Activated T-helper 17 cell treated with anti-CD3 and anti-CD28 coated beads, Interleukin-2, amount 50 U/mL, for 72 hours (primary cell): ENCODE results near the gene YJEFN3. TPM values are rescaled to one million over a fixed set of nuclear protein-coding genes. Genes with fewer than 3 reads are reported as not detected.

Experiments used
- ATAC-seq: fragments of 150-1000 bp; cut with Tn5 transposase; replicated peaks from 2 replicates; pipeline ENCODE4 v1.10.0; 2021; ENCODE audit warnings: mild to moderate bottlenecking, moderate library complexity
- H3K27ac Mint-ChIP-seq: one replicate; pipeline ENCODE4 v1.8.0; 2022; ENCODE audit warnings: mixed read lengths
- H3K27me3 Mint-ChIP-seq: one replicate; pipeline ENCODE4 v1.8.0; 2022; ENCODE audit warnings: mixed read lengths
- H3K36me3 Mint-ChIP-seq: one replicate; pipeline ENCODE4 v1.8.0; 2022; ENCODE audit warnings: low read depth, mild to moderate bottlenecking, mixed read lengths
- H3K4me1 Mint-ChIP-seq: one replicate; pipeline ENCODE4 v1.8.0; 2022; ENCODE audit warnings: mixed read lengths
- H3K4me3 Mint-ChIP-seq: one replicate; pipeline ENCODE4 v1.8.0; 2022; ENCODE audit warnings: mild to moderate bottlenecking, mixed read lengths
- H3K9me3 Mint-ChIP-seq: one replicate; pipeline ENCODE4 v1.8.0; 2022; ENCODE audit warnings: mixed read lengths
- total RNA-seq, 2 donors: library from RNA; stranded (reverse); gene quantifications; one replicate each; pipeline ENCODE4 v1.2.3, GENCODE V29; 2022

Gene YJEFN3
- total RNA-seq: 10 to 100 TPM in 1 of 2 donors, 1 to 10 TPM in 1; 6.7 to 10.3 TPM

DNA sequence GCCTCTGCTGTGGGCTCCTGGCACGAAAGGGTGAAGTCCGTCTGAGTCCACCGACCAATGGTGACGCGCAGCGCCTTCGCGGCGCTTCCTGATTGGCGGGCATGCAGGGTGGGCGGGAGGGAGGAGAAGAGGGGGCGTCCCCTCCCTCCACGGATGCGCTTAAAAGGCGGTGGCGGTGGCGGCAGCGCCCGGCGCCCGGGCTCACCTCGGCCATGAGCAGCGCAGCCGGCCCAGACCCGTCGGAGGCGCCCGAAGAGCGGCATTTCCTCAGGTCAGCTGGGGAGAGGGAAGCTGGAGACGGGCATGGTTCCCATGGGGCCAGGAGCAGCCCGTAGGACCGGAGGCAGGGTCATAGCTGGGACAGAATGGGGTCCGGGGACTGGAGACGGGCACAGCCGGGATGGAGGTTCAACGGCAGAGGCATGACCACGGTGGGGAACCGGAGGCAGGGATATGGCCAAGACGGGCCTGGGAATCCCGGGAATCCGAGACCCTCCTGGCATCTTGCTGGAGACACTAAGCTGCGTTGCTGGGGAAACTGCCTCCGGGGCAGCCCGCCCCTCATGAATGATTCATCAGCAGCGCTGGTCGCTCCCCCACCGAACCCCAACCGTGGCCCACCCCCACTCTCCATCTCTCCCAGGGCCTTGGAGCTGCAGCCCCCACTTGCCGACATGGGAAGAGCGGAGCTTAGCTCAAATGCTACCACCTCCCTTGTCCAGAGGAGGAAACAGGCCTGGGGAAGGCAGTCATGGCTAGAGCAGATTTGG lies at the start of gene YJEFN3:
Gene YJEFN3 (plus strand): TSS at position 191 of the 770 bp plus-strand sequence. CDS start 22 bp downstream, at position 213.
- no peak for ATAC-seq
- H3K36me3 Mint-ChIP-seq: peaks cover 36% of the 10 kb centered on the region
- H3K27ac Mint-ChIP-seq: no peak within 1 kb of the TSS
- H3K4me1 Mint-ChIP-seq: peaks cover 2% of the 10 kb centered on the region
- no peaks in the 10 kb centered on the region for H3K27me3 Mint-ChIP-seq
- no peaks in the 10 kb centered on the region for H3K9me3 Mint-ChIP-seq
- H3K4me3 Mint-ChIP-seq: no peak within 1 kb of the TSS

DNA sequence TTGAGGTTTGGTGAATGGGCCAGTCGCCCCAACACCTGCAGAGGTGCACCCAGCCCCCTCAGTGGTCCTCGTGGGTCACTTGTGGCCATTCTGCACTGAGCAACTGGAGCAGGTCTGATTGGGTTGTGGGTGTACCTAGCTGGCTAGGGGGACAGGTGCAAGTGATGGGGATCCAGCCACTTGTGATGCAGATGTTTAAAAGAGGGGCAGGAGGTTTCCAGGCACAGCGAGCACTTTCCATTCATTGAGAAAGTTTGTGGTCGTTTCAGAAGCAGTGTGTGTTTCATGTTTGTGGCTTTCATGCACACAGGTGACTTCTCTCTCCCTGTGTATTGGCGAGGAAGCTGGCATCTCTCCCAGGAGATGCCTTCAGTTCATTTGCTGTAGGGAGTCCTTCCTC lies 48.0 kb upstream of the YJEFN3 start:
- H3K27me3 Mint-ChIP-seq: no peaks in the 10 kb centered on the region
- no peak overlapping the region for H3K27ac Mint-ChIP-seq
- peak overlapping the region; percentile 30 for H3K4me3 Mint-ChIP-seq
- peaks cover 57% of the 10 kb centered on the region for H3K36me3 Mint-ChIP-seq
- no peaks in the 10 kb centered on the region for H3K9me3 Mint-ChIP-seq
- ATAC-seq: peak; percentile 83
- H3K4me1 Mint-ChIP-seq: peaks cover 36% of the 10 kb centered on the region

DNA sequence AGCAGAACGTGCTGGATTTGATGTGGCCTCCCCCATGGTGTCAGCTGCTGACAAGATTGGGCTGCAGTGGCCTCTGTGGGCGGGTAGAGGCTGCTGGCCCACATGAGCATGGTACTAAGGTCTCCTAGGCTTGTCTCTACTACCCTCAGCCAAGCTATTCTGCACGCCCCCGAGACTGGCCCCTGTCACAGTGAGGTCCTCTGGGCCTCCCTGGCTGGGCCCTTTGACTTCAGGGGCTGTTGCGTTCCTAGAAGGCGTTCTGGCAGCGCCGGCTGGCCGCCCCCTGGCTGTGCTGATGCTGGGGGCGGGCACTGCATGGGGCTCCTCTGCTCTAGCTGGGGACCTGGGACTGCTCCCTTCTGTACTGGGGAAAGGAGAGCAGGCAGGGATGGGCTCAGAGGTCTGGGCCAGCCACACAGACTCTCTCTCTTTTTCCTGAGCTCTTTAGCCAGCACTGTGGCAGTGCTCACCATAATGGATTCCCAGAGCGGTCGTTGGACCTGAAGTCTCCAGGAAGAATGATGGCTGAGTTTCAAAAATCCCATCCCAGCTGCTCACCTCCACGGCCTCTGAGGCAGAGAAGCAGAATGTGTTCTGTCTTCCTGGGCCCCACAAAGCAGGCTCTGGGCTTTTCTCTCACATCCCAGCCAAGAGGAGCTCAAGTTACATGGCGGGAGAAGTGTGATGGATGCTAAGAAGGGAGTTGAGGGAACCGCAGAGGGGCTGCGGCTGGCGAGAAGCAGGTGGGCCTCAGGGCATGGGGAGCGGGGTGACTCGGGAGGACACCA lies 45.7 kb upstream of the YJEFN3 start:
- Mint-ChIP-seq H3K4me1 (peaks cover 21% of the 10 kb centered on the region), H3K27ac (no peak overlapping the region), H3K36me3 (peaks cover 36% of the 10 kb centered on the region), H3K27me3 (no peaks in the 10 kb centered on the region), H3K9me3 (no peaks in the 10 kb centered on the region), H3K4me3 (no peak overlapping the region)
- peak; percentile 58 for ATAC-seq

DNA sequence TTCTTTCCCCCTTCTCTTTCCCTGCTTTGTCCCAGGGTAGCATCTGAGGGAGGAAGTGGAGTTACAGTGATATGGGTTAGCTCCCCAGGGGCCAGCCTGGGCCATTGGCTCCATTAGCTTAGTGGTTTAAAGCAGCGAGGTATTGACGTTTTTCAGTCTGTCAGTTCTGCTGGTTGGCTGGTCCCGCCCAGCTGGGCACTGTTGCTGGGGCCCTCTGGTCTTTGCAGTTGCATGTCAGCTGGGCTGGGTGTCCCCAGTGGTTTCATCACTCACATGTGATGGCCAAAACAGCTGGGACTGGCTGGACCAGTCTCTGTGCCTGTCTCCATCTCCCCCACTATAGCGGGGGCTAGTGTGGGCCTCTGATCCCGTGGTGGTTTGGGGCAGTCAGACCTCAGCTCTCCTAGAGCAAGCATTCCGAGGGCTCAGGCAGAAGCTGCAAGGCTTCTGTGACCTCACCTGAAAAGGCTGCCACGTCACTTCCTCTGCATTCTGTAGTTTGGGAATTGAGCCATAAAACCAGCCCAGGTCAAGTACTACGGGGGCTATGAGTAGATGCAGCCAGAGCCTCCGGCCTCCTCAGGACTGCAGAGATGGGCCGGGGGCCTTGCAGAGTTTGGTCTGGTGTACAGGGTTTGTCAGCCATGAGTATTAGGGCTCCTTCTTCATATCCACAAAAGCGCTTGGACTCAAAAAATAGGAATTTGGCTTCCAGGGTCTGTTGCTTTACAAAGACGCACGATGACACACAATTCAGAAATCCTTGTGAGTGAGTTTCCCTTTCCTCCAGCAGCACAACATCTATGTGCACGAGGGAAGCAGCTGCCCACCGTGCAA lies 43.3 kb upstream of the YJEFN3 start:
- Mint-ChIP-seq H3K9me3 (no peaks in the 10 kb centered on the region), H3K4me1 (peaks cover 27% of the 10 kb centered on the region), H3K27me3 (no peaks in the 10 kb centered on the region), H3K36me3 (peaks cover 22% of the 10 kb centered on the region), H3K27ac (peak overlapping the region; percentile 54), H3K4me3 (no peak overlapping the region)
- no peak for ATAC-seq

DNA sequence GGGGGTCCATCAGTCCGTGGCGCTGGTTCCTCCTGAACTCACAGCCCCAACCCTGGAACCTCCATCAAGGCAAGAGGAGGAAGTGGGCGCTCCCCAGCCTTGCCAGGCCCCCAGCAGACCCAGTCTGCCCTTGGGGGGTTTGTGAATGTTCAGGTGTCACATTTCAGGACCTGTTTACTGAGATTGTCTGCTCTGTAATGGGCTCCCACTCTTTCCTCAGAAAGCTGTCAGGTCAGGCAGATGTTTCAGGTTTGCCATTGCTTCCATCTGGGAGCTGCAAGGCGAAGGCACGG lies 42.8 kb upstream of the YJEFN3 start:
- no peak overlapping the region for H3K27ac Mint-ChIP-seq

DNA sequence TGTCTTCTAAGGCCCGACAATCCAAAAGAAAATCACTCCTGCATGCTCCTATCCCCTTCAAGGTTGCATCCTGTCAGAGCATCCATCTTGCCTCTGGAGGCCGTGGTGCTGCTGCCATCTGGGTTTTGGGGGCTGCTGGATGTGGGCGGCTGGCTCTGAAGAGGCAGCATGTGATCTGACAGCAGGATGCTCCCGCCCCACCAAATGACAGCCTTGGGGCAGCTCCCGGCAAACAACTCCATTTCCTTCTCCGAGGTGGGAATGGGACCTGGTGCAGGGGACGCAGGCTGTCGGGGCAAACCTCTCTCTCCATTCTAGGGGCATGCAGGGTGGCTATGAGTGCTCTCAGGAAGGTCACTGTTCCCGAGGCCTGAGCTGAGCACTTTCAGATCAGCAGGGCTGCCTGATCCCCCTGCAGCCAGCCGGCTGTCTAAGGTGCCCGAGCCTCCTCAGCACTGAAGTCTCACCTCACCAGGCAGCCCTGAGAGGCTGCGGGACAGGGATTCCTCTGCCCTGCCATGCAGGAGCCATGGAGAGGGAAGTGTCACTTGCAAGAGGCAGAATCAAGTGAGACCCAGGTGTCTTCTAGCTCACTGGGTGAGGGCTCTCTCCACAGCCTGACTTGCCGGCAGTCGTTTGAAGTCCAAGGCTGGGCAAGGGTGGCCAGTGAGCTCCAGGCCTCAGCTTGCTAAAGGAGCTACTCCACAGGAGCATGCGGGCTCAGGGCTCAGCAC lies 42.2 kb upstream of the YJEFN3 start:
- Mint-ChIP-seq H3K4me1 (peaks cover 25% of the 10 kb centered on the region), H3K27me3 (no peaks in the 10 kb centered on the region), H3K27ac (peak overlapping the region; percentile 96), H3K4me3 (no peak overlapping the region), H3K9me3 (no peaks in the 10 kb centered on the region), H3K36me3 (peaks cover 22% of the 10 kb centered on the region)
- ATAC-seq: no peak

More for the DNA sequence above, 42.8 kb upstream of the YJEFN3 start:
- Mint-ChIP-seq H3K9me3 (no peaks in the 10 kb centered on the region), H3K27me3 (no peaks in the 10 kb centered on the region), H3K4me1 (peaks cover 25% of the 10 kb centered on the region), H3K36me3 (peaks cover 22% of the 10 kb centered on the region), H3K4me3 (no peak overlapping the region)
- ATAC-seq: no peak

GRCh38 chr19:19487077-19487949 lies 41.4 kb upstream of the YJEFN3 start:
- Mint-ChIP-seq H3K4me1 (peaks cover 25% of the 10 kb centered on the region), H3K27me3 (no peaks in the 10 kb centered on the region), H3K4me3 (peak overlapping the region; percentile 70), H3K27ac (peak overlapping the region; percentile 96), H3K9me3 (no peaks in the 10 kb centered on the region), H3K36me3 (peaks cover 23% of the 10 kb centered on the region)
- no peak for ATAC-seq

DNA sequence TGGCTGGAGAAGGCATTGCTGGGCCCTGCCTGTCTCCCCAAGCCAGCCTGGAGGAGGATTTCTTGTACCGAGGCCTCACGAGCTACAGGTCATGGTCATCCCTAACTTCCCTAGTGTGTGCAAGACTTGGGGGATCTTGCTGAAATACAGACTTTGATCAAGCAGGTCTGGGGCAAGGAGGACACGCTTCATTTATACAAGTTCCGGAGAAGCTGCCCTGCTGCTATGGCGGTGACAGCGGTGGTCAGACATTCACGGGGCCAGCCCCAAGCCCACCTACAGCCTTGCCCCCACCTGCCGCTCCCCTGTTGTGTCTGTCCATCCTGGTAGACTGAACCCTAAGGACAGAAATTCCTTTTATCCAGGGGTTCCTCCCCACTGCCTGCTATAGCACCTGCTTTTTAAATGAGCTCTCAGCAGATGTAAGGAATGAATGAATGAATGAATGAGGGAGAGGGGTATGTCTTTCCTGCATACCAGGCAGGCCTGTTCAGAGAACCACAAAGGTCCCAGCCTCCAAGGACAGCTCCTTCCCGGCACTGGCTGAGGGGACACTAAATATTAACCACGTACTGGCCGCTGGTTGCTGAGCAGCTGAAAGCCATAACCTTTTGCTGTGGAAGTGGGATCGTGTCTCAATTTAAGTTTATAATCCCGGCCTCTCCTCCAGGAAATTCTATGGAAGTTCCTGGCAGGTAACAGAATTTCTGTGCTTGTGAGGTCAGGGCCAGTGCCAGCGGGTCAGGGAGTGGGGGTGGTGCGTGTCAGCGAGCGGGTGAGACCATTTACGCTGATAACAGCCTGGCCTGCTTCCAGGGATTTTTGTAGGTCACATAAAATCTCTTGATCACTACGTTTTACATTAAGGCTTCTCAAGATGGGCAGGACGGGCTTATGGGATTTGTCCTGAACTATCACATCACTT lies 40.5 kb upstream of the YJEFN3 start:
- H3K36me3 Mint-ChIP-seq: peaks cover 23% of the 10 kb centered on the region
- H3K4me1 Mint-ChIP-seq: peaks cover 25% of the 10 kb centered on the region
- H3K4me3 Mint-ChIP-seq: peak overlapping the region; percentile 70
- no peak for ATAC-seq
- no peaks in the 10 kb centered on the region for H3K9me3 Mint-ChIP-seq
- H3K27ac Mint-ChIP-seq: peak overlapping the region; percentile 96
- H3K27me3 Mint-ChIP-seq: no peaks in the 10 kb centered on the region

- H3K27me3 Mint-ChIP-seq: no peaks in the 10 kb centered on the region
- peaks cover 25% of the 10 kb centered on the region for H3K4me1 Mint-ChIP-seq
- H3K36me3 Mint-ChIP-seq: peaks cover 29% of the 10 kb centered on the region
- ATAC-seq: peak; percentile 91
- peak overlapping the region; percentile 96 for H3K27ac Mint-ChIP-seq
- no peaks in the 10 kb centered on the region for H3K9me3 Mint-ChIP-seq
- H3K4me3 Mint-ChIP-seq: peak overlapping the region; percentile 70
Measured at GRCh38 chr19:19488875-19489690, 39.6 kb upstream of the YJEFN3 start.

- H3K4me1 Mint-ChIP-seq: peaks cover 25% of the 10 kb centered on the region
- peak overlapping the region; percentile 96 for H3K27ac Mint-ChIP-seq
- H3K9me3 Mint-ChIP-seq: no peaks in the 10 kb centered on the region
- peak overlapping the region; percentile 70 for H3K4me3 Mint-ChIP-seq
- H3K27me3 Mint-ChIP-seq: no peaks in the 10 kb centered on the region
- ATAC-seq: no peak
- peaks cover 37% of the 10 kb centered on the region for H3K36me3 Mint-ChIP-seq
Measured at GRCh38 chr19:19489804-19490204, 38.9 kb upstream of the YJEFN3 start.

DNA sequence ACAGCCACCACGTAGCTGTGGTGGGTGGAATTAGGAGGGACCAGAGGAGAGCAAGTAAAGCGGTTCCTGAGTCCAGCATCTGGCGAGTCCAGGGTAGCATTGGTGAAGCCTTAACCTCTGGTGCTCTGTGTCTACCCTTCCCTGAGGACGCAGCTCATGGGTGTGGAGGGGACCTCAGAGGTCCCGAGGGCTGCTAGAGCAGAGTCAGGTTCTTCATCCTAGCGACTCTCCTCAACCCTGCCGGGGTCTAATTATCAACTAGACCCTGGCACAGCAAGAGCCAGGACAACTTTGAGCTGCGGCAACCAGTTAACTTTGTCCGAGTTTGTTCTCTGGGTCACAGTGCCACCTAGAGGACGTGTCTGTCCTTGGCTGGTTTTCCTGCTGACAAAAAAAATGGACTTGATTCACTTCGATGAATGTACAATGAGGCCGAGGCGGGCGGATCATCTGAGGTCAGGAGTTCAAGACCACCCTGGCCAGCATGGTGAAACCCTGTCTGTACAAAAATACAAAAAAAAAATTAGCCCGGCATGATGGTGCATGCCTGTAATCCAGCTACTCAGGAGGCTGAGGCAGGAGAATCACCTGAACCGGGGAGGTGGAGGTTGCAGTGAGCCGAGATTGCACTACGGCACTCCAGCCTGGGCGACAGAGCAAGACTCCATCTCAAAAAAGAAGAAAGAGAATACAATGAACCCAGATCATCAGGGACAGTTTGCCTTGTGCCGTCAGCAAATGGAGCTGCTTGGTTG lies 38.3 kb upstream of the YJEFN3 start:
- Mint-ChIP-seq H3K36me3 (peaks cover 43% of the 10 kb centered on the region), H3K4me3 (peak overlapping the region; percentile 70), H3K9me3 (no peaks in the 10 kb centered on the region), H3K4me1 (peaks cover 25% of the 10 kb centered on the region), H3K27ac (peak overlapping the region; percentile 96), H3K27me3 (no peaks in the 10 kb centered on the region)
- peak; percentile 15 for ATAC-seq
